K562 (cell line): ENCODE results near the gene MAGI2. TPM values are rescaled to one million over a fixed set of nuclear protein-coding genes. Genes with fewer than 3 reads are reported as not detected.

Source experiments
- ATAC-seq: fragments of 200-7000 bp; cut with Tn5 transposase; 3 replicates; pipeline ENCODE4 v1.9.1; 2020; ENCODE audit warnings: moderate library complexity
- BruUV-seq: library from RNA; stranded (reverse); fragments of 400-500 nt; replicated peaks from 2 replicates; lab custom pipeline; 2021; lab: Mats Ljungman, UMichigan
- CTCF ChIA-PET: fragments of 300-600 bp; formaldehyde crosslinking; extraction: SDS; loops from one replicate; lab custom pipeline; 2021; ENCODE audit warnings: low intra/inter-chr PET ratio; lab: Yijun Ruan, JAX
- POLR2A ChIA-PET: fragments of 300-600, 350-650 bp; sonication (Branson Sonifier 250); formaldehyde crosslinking; extraction: SDS; loops from one replicate; lab custom pipeline; 2021; ENCODE audit warnings: antibody characterized with exemption, inconsistent platforms; lab: Yijun Ruan, JAX
- DNase-seq, 4 experiments: peaks; one replicate each; pipeline versions ENCODE4 v3.0.0 to v3.0.0-alpha.2; 2011 to 2018; ENCODE audit warnings: low spot score in 3 of 4, mixed read lengths in 3 of 4; ENCODE audit errors: extremely low read depth in 1 of 4
- FAIRE-seq: peaks from 2 replicates; lab custom pipeline; 2011; peaks lifted over from hg19 to GRCh38; lab: Jason Lieb, UNC
- H2AFZ ChIP-seq: 2 replicates; pipeline ENCODE4 v1.6.0; 2011; ENCODE audit warnings: low read depth, low read length, control low read depth, inconsistent platforms
- H3K27ac ChIP-seq: fragments of 200-600 bp; 3 replicates; pipeline ENCODE4 v1.8.0; 2011; ENCODE audit warnings: low read depth, mild to moderate bottlenecking, control low read depth, inconsistent platforms, low read length, moderate library complexity, mixed read lengths; ENCODE audit errors: extremely low read depth
- H3K27me3 ChIP-seq, 2 experiments: fragments of 300-600 bp in 1 of 2; 2 replicates in 1 of 2; 3 replicates in 1 of 2; pipeline versions ENCODE4 v1.6.0 to v1.8.0; 2011; ENCODE audit warnings: inconsistent platforms in 2 of 2, low read length in 2 of 2, mild to moderate bottlenecking in 1 of 2, mixed read lengths in 1 of 2, moderate library complexity in 1 of 2; ENCODE audit not compliant: control insufficient read depth in 2 of 2, insufficient read depth in 2 of 2
- H3K36me3 ChIP-seq: fragments of 300-600 bp; 3 replicates; pipeline ENCODE4 v1.8.0; 2011; ENCODE audit warnings: mild to moderate bottlenecking, low read length, inconsistent platforms; ENCODE audit not compliant: control insufficient read depth, insufficient read depth
- H3K4me1 ChIP-seq, 2 experiments: fragments of 200-600 bp in 1 of 2; replicated peaks in 1 of 2; 2 replicates in 1 of 2; 3 replicates in 1 of 2; pipeline versions ENCODE4 v1.5.1 to v1.8.0; 2011; ENCODE audit warnings: inconsistent platforms in 2 of 2, low read length in 2 of 2, mild to moderate bottlenecking in 1 of 2, mixed read lengths in 1 of 2, moderate library complexity in 1 of 2; ENCODE audit not compliant: control insufficient read depth in 2 of 2, insufficient read depth in 2 of 2
- H3K4me2 ChIP-seq: 2 replicates; pipeline ENCODE4 v1.6.1; 2011; ENCODE audit warnings: low read length, control low read depth, inconsistent platforms, mixed read lengths; ENCODE audit not compliant: insufficient read depth
- H3K4me3 ChIP-seq: fragments of 200-600 bp; sonication (generic), shearing (Covaris generic); 2 replicates; pipeline ENCODE4 v1.5.1; 2016; ENCODE audit warnings: control low read depth, inconsistent platforms
- H3K79me2 ChIP-seq: fragments of 200-600 bp; 3 replicates; pipeline ENCODE4 v1.8.0; 2011; ENCODE audit warnings: low read length, inconsistent platforms; ENCODE audit not compliant: control insufficient read depth, insufficient read depth
- H3K9ac ChIP-seq, 2 experiments: 2 replicates each; pipeline versions ENCODE4 v1.6.0 to v1.6.1; 2011; ENCODE audit warnings: low read depth in 2 of 2, low read length in 2 of 2, control low read depth in 1 of 2, inconsistent platforms in 1 of 2, mild to moderate bottlenecking in 1 of 2, mixed read lengths in 1 of 2; ENCODE audit not compliant: insufficient read depth in 1 of 2
- H3K9me1 ChIP-seq: one replicate; pipeline ENCODE4 v1.6.0; 2011; ENCODE audit warnings: inconsistent platforms, mild to moderate bottlenecking, low read length, moderate library complexity; ENCODE audit not compliant: control insufficient read depth, insufficient read depth
- H3K9me3 ChIP-seq: replicated peaks from 2 replicates; pipeline ENCODE4 v1.5.1; 2011; ENCODE audit warnings: low read depth, low read length, inconsistent platforms; ENCODE audit not compliant: control insufficient read depth, insufficient read depth
- H4K20me1 ChIP-seq: replicated peaks from 2 replicates; pipeline ENCODE4 v1.6.1; 2011; ENCODE audit warnings: low read length, inconsistent platforms, mixed read lengths; ENCODE audit not compliant: control insufficient read depth, insufficient read depth
- C11orf30 ChIP-seq: fragments of 450-650 bp; IDR thresholded peaks from 2 replicates; pipeline ENCODE4 v1.6.1; 2016; ENCODE audit warnings: low read depth, mild to moderate bottlenecking
- CHD1 ChIP-seq: fragments of 200-600 bp; sonication (generic); IDR thresholded peaks from one replicate; pipeline ENCODE4 v1.6.1; 2012; ENCODE audit warnings: mild to moderate bottlenecking, moderate library complexity, low read length, inconsistent platforms
- DIDO1 ChIP-seq: fragments of 450-650 bp; IDR thresholded peaks from 2 replicates; pipeline ENCODE4 v1.6.1; 2016; ENCODE audit warnings: low read depth, missing biosample characterization, missing genetic modification characterization
- EZH2 ChIP-seq: IDR thresholded peaks from 2 replicates; pipeline ENCODE4 v1.6.1; 2012; ENCODE audit warnings: low read depth, mild to moderate bottlenecking, inconsistent platforms, low read length, borderline replicate concordance
- HDAC6 ChIP-seq: IDR thresholded peaks from 2 replicates; pipeline ENCODE4 v1.6.1; 2012; ENCODE audit warnings: low read depth, mild to moderate bottlenecking, control low read depth, inconsistent platforms, low read length, moderate library complexity
- NBN ChIP-seq: fragments of 450-650 bp; IDR thresholded peaks from 2 replicates; pipeline ENCODE4 v1.6.1; 2016; ENCODE audit warnings: low read depth, mild to moderate bottlenecking
- NCOA4 ChIP-seq: fragments of 450-650 bp; IDR thresholded peaks from 2 replicates; pipeline ENCODE4 v1.6.1; 2018; ENCODE audit warnings: mild to moderate bottlenecking; ENCODE audit not compliant: partially characterized antibody
- NR4A1 ChIP-seq, 2 experiments: fragments of 250-450 bp in 1 of 2; fragments of 450-650 bp in 1 of 2; sonication (Bioruptor Pico) in 1 of 2; IDR thresholded peaks; 2 replicates each; pipeline versions ENCODE4 v1.4.0 to v1.6.1; 2016 to 2020; ENCODE audit warnings: mild to moderate bottlenecking in 2 of 2, missing compliant biosample characterization in 1 of 2, missing genetic modification characterization in 1 of 2, moderate library complexity in 1 of 2
- PTBP1 ChIP-seq: fragments of 200-400 bp; formaldehyde crosslinking; IDR thresholded peaks from 2 replicates; pipeline ENCODE4 v1.6.1; 2017; ENCODE audit warnings: low read depth, low read length
- RBM34 ChIP-seq: fragments of 200-400 bp; formaldehyde crosslinking; IDR thresholded peaks from 2 replicates; pipeline ENCODE4 v1.6.1; 2018; ENCODE audit warnings: low read length, borderline replicate concordance; ENCODE audit not compliant: insufficient read depth
- SPI1 ChIP-seq: IDR thresholded peaks from 2 replicates; pipeline ENCODE4 v1.6.1; 2011; ENCODE audit warnings: low read depth, low read length, control low read depth, borderline replicate concordance
- ZNF586 ChIP-seq: fragments of 450-650 bp; formaldehyde crosslinking; conservative IDR thresholded peaks from 2 replicates; pipeline ENCODE4 v1.4.0; 2020; ENCODE audit warnings: mild to moderate bottlenecking, moderate library complexity
- in situ Hi-C: fragments of 300-500 bp; cut with MboI; formaldehyde crosslinking; loops from 4 replicates; pipeline ENCODE4 v1.15.0; 2018; ENCODE audit warnings: inconsistent platforms, mixed read lengths
- intact Hi-C: fragments of 100-400 bp; cut with micrococcal nuclease; formaldehyde crosslinking; loops from 2 replicates; pipeline ENCODE4 v1.14.2; 2022
- polyA plus RNA-seq, 8 experiments: library from polyadenylated mRNA; depleted of rRNA in 4 of 8; stranded (reverse) in 5 of 8; unstranded in 3 of 8; fragments of >200 nt; fragmentation: Nextera tagmentation in 2 of 8; fragmentation: Illumina TruSeq in 1 of 8; extraction: Ambion mirVana in 2 of 8; extraction: Trizol in 1 of 8; gene quantifications; 2 replicates each; pipeline versions ENCODE4 v1.2.1 to v1.2.3, GENCODE V29; 2011 to 2014; ENCODE audit warnings: inconsistent platforms in 1 of 8, missing spikeins in 1 of 8
- total RNA-seq, 7 experiments: library from RNA; depleted of rRNA in 6 of 7; stranded (reverse); fragments of >200 nt in 6 of 7; fragmentation: Illumina TruSeq in 2 of 7; extraction: Trizol in 2 of 7; gene quantifications; 2 replicates each; pipeline versions ENCODE4 v1.2.1 to v1.2.3, GENCODE V29; 2011 to 2021; ENCODE audit warnings: low replicate concordance in 1 of 7
- TF ChIP-seq, protein P1 (sequence below): sonication (generic); formaldehyde crosslinking; IDR thresholded peaks from 2 replicates; pipeline ENCODE4 v1.8.0; 2023; ENCODE audit warnings: mild to moderate bottlenecking, missing genetic modification reagents
- TF ChIP-seq, protein P2 (sequence below): fragments of 450-650 bp; formaldehyde crosslinking; IDR thresholded peaks from 2 replicates; pipeline ENCODE4 v1.4.0; 2020; ENCODE audit warnings: mild to moderate bottlenecking, mixed read lengths
- TF ChIP-seq, protein P3 (sequence below): fragments of 250-450 bp; sonication (Bioruptor Pico); IDR thresholded peaks from 2 replicates; pipeline ENCODE4 v1.5.0; 2021
- TF ChIP-seq, protein P4 (sequence below): fragments of 450-650 bp; IDR thresholded peaks from 2 replicates; pipeline ENCODE4 v1.7.0; 2016; ENCODE audit warnings: borderline replicate concordance
- TF ChIP-seq, protein P5 (sequence below): fragments of 450-650 bp; formaldehyde crosslinking; IDR thresholded peaks from 2 replicates; pipeline ENCODE4 v1.4.0; 2020; ENCODE audit warnings: mild to moderate bottlenecking, moderate library complexity

MAGI2 gene
- total and polyA plus RNA-seq, 9 of the 15 experiments (the other 6 are each of a cell fraction or from before 2014, with no cell fraction given), result 0.27 to 1.4 (median 0.70) TPM

DNA sequence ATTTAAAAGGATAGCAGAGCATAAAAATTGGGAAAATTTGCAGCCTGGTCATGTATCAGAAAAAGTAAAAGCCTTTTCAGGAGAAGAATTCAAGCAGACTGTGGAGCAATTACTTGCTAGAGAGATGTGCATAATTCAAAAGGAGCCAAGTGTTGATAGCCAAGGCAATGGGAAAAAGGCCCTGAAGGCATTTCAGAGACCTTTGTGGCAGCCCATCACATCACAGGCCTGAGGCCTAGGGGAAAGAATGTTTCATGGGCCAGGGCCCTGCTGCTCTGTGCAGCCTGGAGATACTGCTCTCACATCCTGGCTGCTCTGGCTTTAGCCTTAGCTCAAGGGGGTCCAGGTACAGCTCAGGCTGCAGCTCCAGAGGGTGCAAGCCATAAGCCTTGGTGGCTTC lies 152.9 kb downstream of the MAGI2 start:
- Histone ChIP-seq H3K27ac (no peak overlapping the region), H3K79me2 (no peaks in the 10 kb centered on the region), H4K20me1 (no peaks in the 10 kb centered on the region), H3K27me3 (no peaks in the 10 kb centered on the region), H3K9me3 (no peaks in the 10 kb centered on the region), H3K9me1 (no peaks in the 10 kb centered on the region), H3K9ac (no peak overlapping the region), H3K4me2 (no peak overlapping the region), H3K36me3 (no peaks in the 10 kb centered on the region), H3K4me1 (no peaks in the 10 kb centered on the region), H2AFZ (no peak overlapping the region), H3K4me3 (no peak overlapping the region)
- intact Hi-C loops, result no loop called here
- POLR2A ChIA-PET, result interaction anchor here (1.2 kb wide), 1 partner anchor 8 kb away, joined by 5 read pairs; no protein-coding TSS in a partner anchor
- BruUV-seq, result no TSS peak
- DNase-seq, result no peak
- CTCF ChIA-PET, result no interaction called here
- FAIRE-seq, result no peak
- in situ Hi-C loops, result no loop called here
- TF ChIP-seq DIDO1 (no peak), NCOA4 (no peak), HDAC6 (no peak), C11orf30 (no peak), EZH2 (no peak), RBM34 (no peak), NR4A1 (CRISPR knock-in tag; IDR thresholded peaks at IDR 0.05) (no peak), NR4A1 (tag; IDR thresholded peaks at IDR 0.05) (no peak), SPI1 (no peak), PTBP1 (no peak), CHD1 (no peak), NBN (no peak), ZNF586 (CRISPR knock-in tag) (no peak)
- TF ChIP-seq, protein P1, sequence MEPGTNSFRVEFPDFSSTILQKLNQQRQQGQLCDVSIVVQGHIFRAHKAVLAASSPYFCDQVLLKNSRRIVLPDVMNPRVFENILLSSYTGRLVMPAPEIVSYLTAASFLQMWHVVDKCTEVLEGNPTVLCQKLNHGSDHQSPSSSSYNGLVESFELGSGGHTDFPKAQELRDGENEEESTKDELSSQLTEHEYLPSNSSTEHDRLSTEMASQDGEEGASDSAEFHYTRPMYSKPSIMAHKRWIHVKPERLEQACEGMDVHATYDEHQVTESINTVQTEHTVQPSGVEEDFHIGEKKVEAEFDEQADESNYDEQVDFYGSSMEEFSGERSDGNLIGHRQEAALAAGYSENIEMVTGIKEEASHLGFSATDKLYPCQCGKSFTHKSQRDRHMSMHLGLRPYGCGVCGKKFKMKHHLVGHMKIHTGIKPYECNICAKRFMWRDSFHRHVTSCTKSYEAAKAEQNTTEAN (CRISPR knock-in tag), result no peak
- TF ChIP-seq, protein P2, sequence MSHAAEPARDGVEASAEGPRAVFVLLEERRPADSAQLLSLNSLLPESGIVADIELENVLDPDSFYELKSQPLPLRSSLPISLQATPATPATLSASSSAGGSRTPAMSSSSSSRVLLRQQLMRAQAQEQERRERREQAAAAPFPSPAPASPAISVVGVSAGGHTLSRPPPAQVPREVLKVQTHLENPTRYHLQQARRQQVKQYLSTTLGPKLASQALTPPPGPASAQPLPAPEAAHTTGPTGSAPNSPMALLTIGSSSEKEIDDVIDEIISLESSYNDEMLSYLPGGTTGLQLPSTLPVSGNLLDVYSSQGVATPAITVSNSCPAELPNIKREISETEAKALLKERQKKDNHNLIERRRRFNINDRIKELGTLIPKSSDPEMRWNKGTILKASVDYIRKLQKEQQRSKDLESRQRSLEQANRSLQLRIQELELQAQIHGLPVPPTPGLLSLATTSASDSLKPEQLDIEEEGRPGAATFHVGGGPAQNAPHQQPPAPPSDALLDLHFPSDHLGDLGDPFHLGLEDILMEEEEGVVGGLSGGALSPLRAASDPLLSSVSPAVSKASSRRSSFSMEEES (CRISPR knock-in tag), result no peak
- TF ChIP-seq, protein P3, sequence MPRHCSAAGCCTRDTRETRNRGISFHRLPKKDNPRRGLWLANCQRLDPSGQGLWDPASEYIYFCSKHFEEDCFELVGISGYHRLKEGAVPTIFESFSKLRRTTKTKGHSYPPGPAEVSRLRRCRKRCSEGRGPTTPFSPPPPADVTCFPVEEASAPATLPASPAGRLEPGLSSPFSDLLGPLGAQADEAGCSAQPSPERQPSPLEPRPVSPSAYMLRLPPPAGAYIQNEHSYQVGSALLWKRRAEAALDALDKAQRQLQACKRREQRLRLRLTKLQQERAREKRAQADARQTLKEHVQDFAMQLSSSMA (CRISPR knock-in tag), result no peak
- TF ChIP-seq, protein P4, sequence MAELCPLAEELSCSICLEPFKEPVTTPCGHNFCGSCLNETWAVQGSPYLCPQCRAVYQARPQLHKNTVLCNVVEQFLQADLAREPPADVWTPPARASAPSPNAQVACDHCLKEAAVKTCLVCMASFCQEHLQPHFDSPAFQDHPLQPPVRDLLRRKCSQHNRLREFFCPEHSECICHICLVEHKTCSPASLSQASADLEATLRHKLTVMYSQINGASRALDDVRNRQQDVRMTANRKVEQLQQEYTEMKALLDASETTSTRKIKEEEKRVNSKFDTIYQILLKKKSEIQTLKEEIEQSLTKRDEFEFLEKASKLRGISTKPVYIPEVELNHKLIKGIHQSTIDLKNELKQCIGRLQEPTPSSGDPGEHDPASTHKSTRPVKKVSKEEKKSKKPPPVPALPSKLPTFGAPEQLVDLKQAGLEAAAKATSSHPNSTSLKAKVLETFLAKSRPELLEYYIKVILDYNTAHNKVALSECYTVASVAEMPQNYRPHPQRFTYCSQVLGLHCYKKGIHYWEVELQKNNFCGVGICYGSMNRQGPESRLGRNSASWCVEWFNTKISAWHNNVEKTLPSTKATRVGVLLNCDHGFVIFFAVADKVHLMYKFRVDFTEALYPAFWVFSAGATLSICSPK, result no peak
- TF ChIP-seq, protein P5, sequence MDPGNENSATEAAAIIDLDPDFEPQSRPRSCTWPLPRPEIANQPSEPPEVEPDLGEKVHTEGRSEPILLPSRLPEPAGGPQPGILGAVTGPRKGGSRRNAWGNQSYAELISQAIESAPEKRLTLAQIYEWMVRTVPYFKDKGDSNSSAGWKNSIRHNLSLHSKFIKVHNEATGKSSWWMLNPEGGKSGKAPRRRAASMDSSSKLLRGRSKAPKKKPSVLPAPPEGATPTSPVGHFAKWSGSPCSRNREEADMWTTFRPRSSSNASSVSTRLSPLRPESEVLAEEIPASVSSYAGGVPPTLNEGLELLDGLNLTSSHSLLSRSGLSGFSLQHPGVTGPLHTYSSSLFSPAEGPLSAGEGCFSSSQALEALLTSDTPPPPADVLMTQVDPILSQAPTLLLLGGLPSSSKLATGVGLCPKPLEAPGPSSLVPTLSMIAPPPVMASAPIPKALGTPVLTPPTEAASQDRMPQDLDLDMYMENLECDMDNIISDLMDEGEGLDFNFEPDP, result no peak
- ATAC-seq, result no peak
